Osteoblast (primary cell): ENCODE data around the gene CACNG5. TPM values are rescaled to one million over a fixed set of nuclear protein-coding genes. Genes with fewer than 3 reads are reported as not detected.

Experiments used
- DNase-seq: peaks from one replicate; pipeline ENCODE4 v3.0.0; 2011; ENCODE audit warnings: low spot score, mixed read lengths; ENCODE audit not compliant: insufficient read length; ENCODE audit errors: missing footprints
- H2AFZ ChIP-seq: 2 replicates; pipeline ENCODE4 v1.6.0; 2011; ENCODE audit warnings: mild to moderate bottlenecking, low read length
- H3K27ac ChIP-seq: 2 replicates; pipeline ENCODE4 v1.5.1; 2011; ENCODE audit warnings: mild to moderate bottlenecking, low read depth, low read length, moderate library complexity
- H3K27me3 ChIP-seq: 2 replicates; pipeline ENCODE4 v1.6.0; 2012; ENCODE audit warnings: mild to moderate bottlenecking, control low read depth, inconsistent platforms, low read length, moderate library complexity; ENCODE audit not compliant: insufficient read depth
- H3K36me3 ChIP-seq: 2 replicates; pipeline ENCODE4 v1.5.1; 2011; ENCODE audit warnings: mild to moderate bottlenecking, low read length, control low read depth, moderate library complexity; ENCODE audit not compliant: insufficient read depth
- H3K4me1 ChIP-seq: 2 replicates; pipeline ENCODE4 v1.5.1; 2011; ENCODE audit warnings: mild to moderate bottlenecking, low read length, control low read depth, moderate library complexity; ENCODE audit not compliant: insufficient read depth
- H3K4me2 ChIP-seq: 2 replicates; pipeline ENCODE4 v1.6.0; 2011; ENCODE audit warnings: mild to moderate bottlenecking, low read length; ENCODE audit not compliant: insufficient read depth
- H3K4me3 ChIP-seq: fragments of 200-600 bp; sonication (generic); 3 replicates; pipeline ENCODE4 v1.5.1; 2012; ENCODE audit warnings: mild to moderate bottlenecking, low read length, inconsistent platforms; ENCODE audit not compliant: insufficient read depth
- H3K79me2 ChIP-seq: 2 replicates; pipeline ENCODE4 v1.6.0; 2012; ENCODE audit warnings: mild to moderate bottlenecking, low read length, control low read depth, inconsistent platforms; ENCODE audit not compliant: insufficient read depth
- H3K9me3 ChIP-seq: 2 replicates; pipeline ENCODE4 v1.5.1; 2011; ENCODE audit warnings: low read depth, low read length, control low read depth
- H4K20me1 ChIP-seq: 2 replicates; pipeline ENCODE4 v1.6.0; 2012; ENCODE audit warnings: mild to moderate bottlenecking, low read length, control low read depth; ENCODE audit not compliant: insufficient read depth
- CTCF ChIP-seq: IDR thresholded peaks from 2 replicates; pipeline ENCODE4 v1.5.1; 2011; ENCODE audit warnings: mild to moderate bottlenecking, low read depth, low read length, moderate library complexity; ENCODE audit errors: extremely low read depth
- total RNA-seq: library from RNA; depleted of rRNA; stranded (reverse); fragments of >200 nt; gene quantifications from 2 replicates; pipeline ENCODE4 v1.2.3, GENCODE V29; 2012

CACNG5 gene
- total RNA-seq, 1 donor: not detected

GRCh38 chr17:66925811-66926500 is 91.0 kb downstream of the CACNG5 start:
- H3K4me3 ChIP-seq: no peak overlapping the region
- no peak for DNase-seq
- no peak for TF ChIP-seq CTCF
- H4K20me1 ChIP-seq: no peaks in the 10 kb centered on the region
- H3K4me1 ChIP-seq: no peaks in the 10 kb centered on the region
- no peaks in the 10 kb centered on the region for H3K79me2 ChIP-seq
- no peak overlapping the region for H3K27ac ChIP-seq
- no peaks in the 10 kb centered on the region for H3K36me3 ChIP-seq
- no peak overlapping the region for H2AFZ ChIP-seq
- H3K9me3 ChIP-seq: no peaks in the 10 kb centered on the region
- no peak overlapping the region for H3K4me2 ChIP-seq
- H3K27me3 ChIP-seq: peaks cover 25% of the 10 kb centered on the region

GRCh38 chr17:66928949-66929348 is 94.0 kb downstream of the CACNG5 start:
- H3K27ac ChIP-seq: no peak overlapping the region
- H3K9me3 ChIP-seq: no peaks in the 10 kb centered on the region
- H3K4me3 ChIP-seq: no peak overlapping the region
- no peaks in the 10 kb centered on the region for H3K36me3 ChIP-seq
- no peak for TF ChIP-seq CTCF
- no peaks in the 10 kb centered on the region for H4K20me1 ChIP-seq
- H3K79me2 ChIP-seq: no peaks in the 10 kb centered on the region
- no peak for DNase-seq
- no peak overlapping the region for H3K4me2 ChIP-seq
- peaks cover 25% of the 10 kb centered on the region for H3K27me3 ChIP-seq
- no peaks in the 10 kb centered on the region for H3K4me1 ChIP-seq
- H2AFZ ChIP-seq: no peak overlapping the region

- Histone ChIP-seq H3K9me3 (no peaks in the 10 kb centered on the region), H3K4me3 (no peak overlapping the region), H3K27ac (no peak overlapping the region), H3K79me2 (no peaks in the 10 kb centered on the region), H3K4me1 (no peaks in the 10 kb centered on the region), H2AFZ (no peak overlapping the region), H4K20me1 (no peaks in the 10 kb centered on the region), H3K4me2 (no peak overlapping the region), H3K36me3 (no peaks in the 10 kb centered on the region), H3K27me3 (peaks cover 25% of the 10 kb centered on the region)
- no peak for DNase-seq
- TF ChIP-seq CTCF: no peak
These were observed 94.7 kb downstream of the CACNG5 start for GRCh38 chr17:66929591-66929990.

- no peaks in the 10 kb centered on the region for H3K9me3 ChIP-seq
- H3K27me3 ChIP-seq: peaks cover 25% of the 10 kb centered on the region
- no peak overlapping the region for H3K27ac ChIP-seq
- no peak overlapping the region for H2AFZ ChIP-seq
- no peaks in the 10 kb centered on the region for H3K36me3 ChIP-seq
- TF ChIP-seq CTCF: no peak
- DNase-seq: no peak
- H3K79me2 ChIP-seq: no peaks in the 10 kb centered on the region
- H3K4me3 ChIP-seq: no peak overlapping the region
- H3K4me1 ChIP-seq: no peaks in the 10 kb centered on the region
- no peak overlapping the region for H3K4me2 ChIP-seq
- no peaks in the 10 kb centered on the region for H4K20me1 ChIP-seq
These were observed 96.0 kb downstream of the CACNG5 start for GRCh38 chr17:66930933-66931332.
